ENCODE measurements around the gene TOB1. TPM values are rescaled to one million over a fixed set of nuclear protein-coding genes. Genes with fewer than 3 reads are reported as not detected.
"Not testable (repeated sequence)": the region's sequence is repeated elsewhere in the genome, so short reads cannot be mapped to it uniquely, and the experiment has no call there.

Gene TOB1
- polyA plus RNA-seq, 1 donor (not counting 4 experiments of a cell fraction or from before 2014, with no cell fraction given), result 64.4 TPM

DNA sequence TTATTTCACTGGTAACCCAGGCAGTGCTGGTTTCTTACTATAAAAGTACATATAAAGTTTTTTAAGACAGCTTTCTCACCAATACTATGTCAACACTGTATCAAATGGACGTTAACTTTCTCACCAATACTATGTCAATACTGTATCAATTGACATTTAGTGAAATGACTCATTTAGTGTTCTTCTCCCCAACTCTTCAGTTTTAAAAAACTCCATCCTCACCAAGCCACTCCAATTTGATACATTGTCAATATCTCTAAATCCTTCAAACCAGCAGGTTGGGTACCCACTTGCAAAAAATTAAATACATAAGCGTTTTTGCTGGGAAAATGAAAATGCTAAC is 4.8 kb downstream of the TOB1 start:
- H3K4me3 ChIP-seq (ENCODE audit: control insufficient read depth in 2 of 3, extremely low read depth in 1 of 3, insufficient read depth in 2 of 3, low read depth in 1 of 3, low read length in 3 of 3), result no peak overlapping the region
- peaks cover 7 to 14% of the 10 kb centered on the region in 2 experiments for H3K36me3 ChIP-seq (ENCODE audit: control insufficient read depth in 2 of 2, extremely low read depth in 1 of 2, insufficient read depth in 2 of 2, low read length in 2 of 2)
- FAIRE-seq (no peak), DNase-seq (ENCODE audit: low read depth, low spot score) (no peak)
- TF ChIP-seq, protein P1, sequence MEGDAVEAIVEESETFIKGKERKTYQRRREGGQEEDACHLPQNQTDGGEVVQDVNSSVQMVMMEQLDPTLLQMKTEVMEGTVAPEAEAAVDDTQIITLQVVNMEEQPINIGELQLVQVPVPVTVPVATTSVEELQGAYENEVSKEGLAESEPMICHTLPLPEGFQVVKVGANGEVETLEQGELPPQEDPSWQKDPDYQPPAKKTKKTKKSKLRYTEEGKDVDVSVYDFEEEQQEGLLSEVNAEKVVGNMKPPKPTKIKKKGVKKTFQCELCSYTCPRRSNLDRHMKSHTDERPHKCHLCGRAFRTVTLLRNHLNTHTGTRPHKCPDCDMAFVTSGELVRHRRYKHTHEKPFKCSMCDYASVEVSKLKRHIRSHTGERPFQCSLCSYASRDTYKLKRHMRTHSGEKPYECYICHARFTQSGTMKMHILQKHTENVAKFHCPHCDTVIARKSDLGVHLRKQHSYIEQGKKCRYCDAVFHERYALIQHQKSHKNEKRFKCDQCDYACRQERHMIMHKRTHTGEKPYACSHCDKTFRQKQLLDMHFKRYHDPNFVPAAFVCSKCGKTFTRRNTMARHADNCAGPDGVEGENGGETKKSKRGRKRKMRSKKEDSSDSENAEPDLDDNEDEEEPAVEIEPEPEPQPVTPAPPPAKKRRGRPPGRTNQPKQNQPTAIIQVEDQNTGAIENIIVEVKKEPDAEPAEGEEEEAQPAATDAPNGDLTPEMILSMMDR (optimal IDR thresholded peaks at IDR 0.05 in 1 of 3, IDR thresholded peaks at IDR 0.05 in 1 of 3, conservative IDR thresholded peaks at IDR 0.05 in 1 of 3; ENCODE audit: extremely low read depth in 1 of 3, insufficient read depth in 2 of 3, low read length in 3 of 3), result no peak
- TF ChIP-seq EZH2 (IDR thresholded peaks at IDR 0.05; ENCODE audit: low read length), result no peak
- dilution Hi-C loops (cut with MboI; ENCODE audit: extremely low pct_ligation_motif_present, low sequenced_read_pairs), result loop anchor here (25.0 kb wide), 1 partner anchor 101 kb away; no protein-coding TSS in a partner anchor
- H2AFZ ChIP-seq (ENCODE audit: control insufficient read depth, low read length), result no peak overlapping the region
- peaks cover 20% of the 10 kb centered on the region for H4K20me1 ChIP-seq (ENCODE audit: control insufficient read depth, extremely low read depth, insufficient read depth, low read length)
- H3K27me3 ChIP-seq (ENCODE audit: control insufficient read depth, extremely low read depth, insufficient read depth, low read length), result no peaks in the 10 kb centered on the region
- H3K4me2 ChIP-seq (ENCODE audit: control insufficient read depth, extremely low read depth, insufficient read depth, low read depth, low read length), result no peak overlapping the region
- no peaks in the 10 kb centered on the region for H3K9me3 ChIP-seq (ENCODE audit: control insufficient read depth, low read depth, low read length)
- H3K79me2 ChIP-seq (ENCODE audit: control insufficient read depth, insufficient read depth, low read length), result peaks cover 34% of the 10 kb centered on the region
- peaks cover 16% of the 10 kb centered on the region for H3K4me1 ChIP-seq (ENCODE audit: control insufficient read depth, extremely low read depth, insufficient read depth, low read length)
- no peak overlapping the region for H3K27ac ChIP-seq (ENCODE audit: control insufficient read depth, insufficient read depth, low read length)
- H3K9me1 ChIP-seq (ENCODE audit: control insufficient read depth, extremely low read depth, insufficient read depth, low read length), result no peaks in the 10 kb centered on the region
- no peak overlapping the region for H3K9ac ChIP-seq (ENCODE audit: control insufficient read depth, extremely low read depth, insufficient read depth, low read length)

DNA sequence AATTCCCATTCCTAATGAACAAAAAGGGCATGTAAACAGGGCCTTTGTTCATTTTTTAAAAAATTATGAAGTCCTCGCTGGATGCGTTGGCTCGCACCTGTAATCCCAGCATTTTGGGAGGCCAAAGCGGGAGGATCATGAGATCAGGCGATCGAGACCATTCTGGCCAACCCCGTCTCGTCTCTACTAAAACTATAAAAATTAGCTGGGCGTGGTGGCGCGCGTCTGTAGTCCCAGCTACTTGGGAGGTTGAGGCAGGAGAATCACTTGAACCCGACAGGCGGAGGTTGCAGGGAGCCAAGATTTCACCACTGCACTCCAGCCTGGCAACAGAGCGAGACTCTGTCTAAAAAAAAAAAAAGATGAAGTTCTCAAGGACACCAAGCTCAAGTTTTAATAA is 6.4 kb downstream of the TOB1 start:
- not testable (repeated sequence) for H3K27ac ChIP-seq (ENCODE audit: control insufficient read depth, insufficient read depth, low read length); DNase-seq (ENCODE audit: low read depth, low spot score); H3K4me2 ChIP-seq (ENCODE audit: control insufficient read depth, extremely low read depth, insufficient read depth, low read depth, low read length); H3K9me1 ChIP-seq (ENCODE audit: control insufficient read depth, extremely low read depth, insufficient read depth, low read length); H3K4me3 ChIP-seq (ENCODE audit: control insufficient read depth in 2 of 3, extremely low read depth in 1 of 3, insufficient read depth in 2 of 3, low read depth in 1 of 3, low read length in 3 of 3); H3K9me3 ChIP-seq (ENCODE audit: control insufficient read depth, low read depth, low read length); H3K27me3 ChIP-seq (ENCODE audit: control insufficient read depth, extremely low read depth, insufficient read depth, low read length); H3K9ac ChIP-seq (ENCODE audit: control insufficient read depth, extremely low read depth, insufficient read depth, low read length); H2AFZ ChIP-seq (ENCODE audit: control insufficient read depth, low read length); FAIRE-seq
- H3K36me3 ChIP-seq (ENCODE audit: control insufficient read depth in 2 of 2, extremely low read depth in 1 of 2, insufficient read depth in 2 of 2, low read length in 2 of 2), result peaks cover 7 to 14% of the 10 kb centered on the region in 2 experiments
- dilution Hi-C loops (cut with MboI; ENCODE audit: extremely low pct_ligation_motif_present, low sequenced_read_pairs), result loop anchor here (25.0 kb wide), 1 partner anchor 103 kb away; no protein-coding TSS in a partner anchor
- peaks cover 16% of the 10 kb centered on the region for H3K4me1 ChIP-seq (ENCODE audit: control insufficient read depth, extremely low read depth, insufficient read depth, low read length)
- peaks cover 20% of the 10 kb centered on the region for H3K79me2 ChIP-seq (ENCODE audit: control insufficient read depth, insufficient read depth, low read length)
- H4K20me1 ChIP-seq (ENCODE audit: control insufficient read depth, extremely low read depth, insufficient read depth, low read length), result peaks cover 14% of the 10 kb centered on the region
